Fibroblast of skin of back (primary cell): ENCODE measurements around the gene SLC2A4RG. TPM values are rescaled to one million over a fixed set of nuclear protein-coding genes. Genes with fewer than 3 reads are reported as not detected.
A peak's percentile ranks its signal among the peaks of the same experiment; 100 is the strongest.

Source experiments
- DNase-seq: peaks from one replicate; pipeline ENCODE4 v3.0.0-alpha.2; 2013
- polyA plus RNA-seq, 2 experiments: library from polyadenylated mRNA; unstranded; fragments of 120-200 nt; gene quantifications; one replicate each; pipeline ENCODE4 v1.2.1, GENCODE V29; 2013; ENCODE audit not compliant: insufficient read length in 2 of 2

SLC2A4RG gene, protein sequence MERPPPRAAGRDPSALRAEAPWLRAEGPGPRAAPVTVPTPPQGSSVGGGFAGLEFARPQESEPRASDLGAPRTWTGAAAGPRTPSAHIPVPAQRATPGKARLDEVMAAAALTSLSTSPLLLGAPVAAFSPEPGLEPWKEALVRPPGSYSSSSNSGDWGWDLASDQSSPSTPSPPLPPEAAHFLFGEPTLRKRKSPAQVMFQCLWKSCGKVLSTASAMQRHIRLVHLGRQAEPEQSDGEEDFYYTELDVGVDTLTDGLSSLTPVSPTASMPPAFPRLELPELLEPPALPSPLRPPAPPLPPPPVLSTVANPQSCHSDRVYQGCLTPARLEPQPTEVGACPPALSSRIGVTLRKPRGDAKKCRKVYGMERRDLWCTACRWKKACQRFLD
- polyA plus RNA-seq (2013, experiment 1 of 2; ENCODE audit: insufficient read length) = 77.9 TPM
- polyA plus RNA-seq (2013, experiment 2 of 2; ENCODE audit: insufficient read length) = 93.3 TPM

DNA sequence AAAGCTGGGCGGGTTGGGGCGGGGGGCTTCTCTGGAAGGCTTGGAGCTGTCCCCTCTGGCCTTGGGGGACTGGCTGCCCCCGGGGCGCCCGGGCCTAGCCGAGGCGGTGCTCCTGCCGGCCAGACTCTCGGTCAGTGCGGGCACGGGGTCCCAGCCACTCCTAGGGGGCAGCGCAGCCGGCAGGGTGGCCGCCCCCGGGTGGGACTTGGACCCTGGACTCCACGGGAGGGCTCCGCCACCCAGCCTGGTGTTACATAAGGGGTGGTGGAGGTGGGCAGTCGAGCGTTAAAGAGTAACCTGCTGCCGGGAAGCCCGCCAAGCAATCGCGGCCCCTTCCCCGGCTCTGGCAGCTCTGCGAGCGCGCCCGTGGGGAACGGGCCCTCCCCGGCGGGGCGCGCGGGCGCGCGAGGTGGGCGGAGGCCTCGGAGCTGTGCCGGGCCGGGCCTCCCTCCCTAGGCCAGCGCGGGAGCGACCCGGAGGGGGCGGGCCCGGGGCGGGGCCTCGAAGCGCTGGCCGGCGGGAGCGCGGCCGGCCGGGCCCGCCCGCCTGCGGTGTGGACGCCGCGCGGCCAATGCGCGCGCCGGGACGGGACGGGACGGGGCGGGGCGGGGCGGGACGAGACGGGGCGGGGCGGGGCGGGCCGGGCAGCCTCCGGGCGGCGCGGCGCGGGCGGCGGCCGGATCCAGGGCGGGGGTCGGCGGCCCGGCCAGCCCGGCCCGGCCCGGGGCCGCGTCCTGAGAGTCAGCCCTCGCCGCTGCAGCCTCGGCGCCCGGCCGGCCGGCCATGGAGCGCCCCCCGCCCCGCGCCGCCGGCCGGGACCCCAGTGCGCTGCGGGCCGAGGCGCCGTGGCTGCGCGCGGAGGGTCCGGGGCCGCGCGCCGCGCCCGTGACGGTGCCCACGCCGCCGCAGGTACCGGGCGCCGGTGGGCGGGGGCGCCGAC, at the start of gene SLC2A4RG:
Gene SLC2A4RG (plus strand): TSS at position 647 of the 940 bp plus-strand sequence. CDS start 137 bp downstream, at position 784.
- peak; percentile 82 for DNase-seq

DNA sequence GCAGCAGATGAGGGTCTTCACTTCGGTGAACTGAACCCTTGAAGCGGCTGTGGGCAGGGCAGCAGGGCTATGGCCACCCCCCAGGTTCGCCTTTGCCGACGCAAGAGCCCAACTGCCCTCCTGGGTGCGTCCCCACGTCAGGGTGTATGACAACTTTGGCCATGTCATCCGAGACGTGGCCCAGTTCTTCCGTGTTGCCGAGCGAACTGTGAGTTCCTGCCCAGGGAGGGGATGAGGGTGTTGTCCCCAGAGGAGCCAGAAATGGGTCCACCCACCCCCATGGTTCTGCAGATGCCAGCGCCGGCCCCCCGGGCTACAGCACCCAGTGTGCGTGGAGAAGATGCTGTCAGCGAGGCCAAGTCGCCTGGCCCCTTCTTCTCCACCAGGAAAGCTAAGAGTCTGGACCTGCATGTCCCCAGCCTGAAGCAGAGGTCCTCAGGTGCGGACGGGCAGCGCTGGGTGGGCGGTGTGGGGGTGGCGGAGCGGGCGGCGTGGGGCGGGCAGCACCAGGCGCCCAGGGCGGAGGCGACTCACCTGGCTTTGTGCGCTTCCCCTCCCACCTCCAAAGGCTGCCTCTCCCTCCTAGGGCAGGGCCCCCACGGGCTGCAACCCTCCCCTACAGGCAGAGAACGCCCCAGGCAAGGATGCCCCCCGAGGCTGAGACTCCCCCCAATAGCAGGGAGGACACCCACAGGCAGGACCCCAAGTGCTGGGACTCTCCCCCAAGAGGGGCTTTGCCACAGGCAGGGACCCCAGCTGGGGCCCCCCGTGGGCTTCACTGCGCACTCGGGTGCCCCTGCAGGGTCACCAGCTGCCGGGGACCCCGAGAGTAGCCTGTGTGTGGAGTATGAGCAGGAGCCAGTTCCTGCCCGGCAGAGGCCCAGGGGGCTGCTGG, 49.3 kb upstream of the SLC2A4RG start:
- no peak for DNase-seq

DNA sequence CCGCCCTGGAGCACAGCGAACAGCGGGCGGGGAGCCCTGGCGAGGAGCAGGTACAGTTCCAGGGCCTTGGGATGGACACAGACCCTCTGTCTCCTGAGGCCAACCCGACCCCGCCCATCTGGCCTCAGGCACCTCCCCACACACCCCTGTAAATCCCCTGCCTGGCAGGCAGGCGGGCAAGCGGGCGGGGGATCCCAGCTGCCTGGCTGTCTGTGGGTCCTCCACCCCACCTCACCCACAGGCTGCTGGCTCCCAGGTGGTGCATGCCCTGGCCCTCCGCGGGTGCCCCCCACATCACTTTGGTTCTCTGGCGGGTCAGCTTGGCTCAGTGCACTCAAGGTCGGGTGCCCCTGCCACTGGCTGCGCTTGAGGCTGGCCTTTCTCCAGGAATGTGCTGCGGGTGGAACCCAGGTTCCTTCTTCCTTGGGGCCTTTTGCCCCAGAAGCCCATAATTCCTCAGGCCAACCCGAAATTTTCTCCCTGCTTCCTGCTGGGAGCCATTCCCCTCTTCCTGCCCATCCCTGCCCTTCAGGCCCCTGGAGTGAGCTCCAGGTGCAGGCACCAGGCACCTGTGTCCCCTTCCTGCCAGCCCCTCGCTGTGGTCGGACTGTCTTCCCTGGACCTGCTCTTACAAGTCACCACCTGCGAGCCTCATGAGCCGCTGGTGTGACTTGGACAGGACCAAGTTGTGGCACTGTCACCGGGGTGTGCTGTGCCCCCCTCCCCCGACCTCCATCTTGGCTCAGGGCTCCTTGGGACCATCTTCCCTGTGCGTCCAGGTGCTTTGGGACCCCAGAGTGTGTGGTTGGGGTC, 48.5 kb upstream of the SLC2A4RG start:
- DNase-seq = no peak

DNA sequence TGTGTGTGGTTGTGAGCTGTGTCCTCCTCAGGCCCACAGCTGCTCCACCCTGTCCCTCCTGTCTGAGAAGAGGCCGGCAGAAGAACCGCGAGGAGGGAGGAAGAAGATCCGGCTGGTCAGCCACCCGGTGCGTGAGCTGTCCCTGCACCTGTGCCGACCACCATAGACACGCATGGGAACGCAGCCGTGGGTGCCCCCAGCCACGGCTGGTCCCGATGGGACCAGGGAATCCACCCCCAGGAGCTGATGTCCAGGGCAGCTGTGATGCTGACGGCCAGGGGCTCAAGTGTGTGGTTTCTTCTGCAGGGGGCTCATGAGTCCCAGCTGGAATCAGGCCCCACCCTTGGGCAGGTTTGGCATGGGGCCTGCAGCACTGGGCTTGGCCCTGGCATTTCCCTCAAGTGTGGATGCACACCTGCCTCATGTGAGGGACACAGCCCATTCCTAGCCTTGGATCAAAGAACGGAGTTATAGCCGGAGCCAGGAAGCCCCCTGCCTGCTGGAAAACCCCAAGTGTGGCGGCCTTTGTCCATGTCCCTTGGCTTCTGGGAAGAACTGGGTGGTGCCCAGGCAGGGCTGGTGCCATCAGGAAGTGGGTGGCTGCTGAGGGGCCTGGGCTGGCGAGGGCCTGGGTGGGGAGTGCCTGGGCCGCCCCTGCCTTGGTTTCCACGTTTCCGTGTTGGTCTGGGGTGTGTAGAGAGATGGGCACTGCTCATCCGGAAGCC, 47.7 kb upstream of the SLC2A4RG start:
- no peak for DNase-seq

DNA sequence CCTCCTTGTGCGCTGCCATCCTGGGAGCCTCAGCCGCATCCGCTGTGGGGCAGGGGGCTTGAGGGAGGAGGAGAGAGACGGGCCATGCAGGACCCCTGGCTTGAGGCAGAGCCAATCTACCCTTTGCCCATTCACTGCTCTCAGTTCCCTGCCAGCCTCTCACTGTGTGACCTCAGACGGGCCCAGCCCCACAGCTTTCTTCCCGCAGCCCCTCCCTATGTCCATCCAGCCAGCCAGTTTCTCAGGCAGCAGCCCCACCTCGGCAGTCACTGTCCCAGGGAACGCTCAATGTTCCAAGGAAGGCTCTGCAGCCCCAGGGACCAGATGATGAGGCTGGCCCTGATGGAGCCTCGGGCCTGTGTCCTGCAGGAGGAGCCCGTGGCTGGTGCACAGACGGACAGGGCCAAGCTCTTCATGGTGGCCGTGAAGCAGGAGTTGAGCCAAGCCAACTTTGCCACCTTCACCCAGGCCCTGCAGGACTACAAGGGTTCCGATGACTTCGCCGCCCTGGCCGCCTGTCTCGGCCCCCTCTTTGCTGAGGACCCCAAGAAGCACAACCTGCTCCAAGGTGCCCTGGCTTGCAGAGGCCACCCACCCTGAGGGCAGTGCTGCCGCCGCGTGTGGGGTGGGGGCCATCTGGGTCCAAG, 47.0 kb upstream of the SLC2A4RG start:
- DNase-seq = peak; percentile 28

DNA sequence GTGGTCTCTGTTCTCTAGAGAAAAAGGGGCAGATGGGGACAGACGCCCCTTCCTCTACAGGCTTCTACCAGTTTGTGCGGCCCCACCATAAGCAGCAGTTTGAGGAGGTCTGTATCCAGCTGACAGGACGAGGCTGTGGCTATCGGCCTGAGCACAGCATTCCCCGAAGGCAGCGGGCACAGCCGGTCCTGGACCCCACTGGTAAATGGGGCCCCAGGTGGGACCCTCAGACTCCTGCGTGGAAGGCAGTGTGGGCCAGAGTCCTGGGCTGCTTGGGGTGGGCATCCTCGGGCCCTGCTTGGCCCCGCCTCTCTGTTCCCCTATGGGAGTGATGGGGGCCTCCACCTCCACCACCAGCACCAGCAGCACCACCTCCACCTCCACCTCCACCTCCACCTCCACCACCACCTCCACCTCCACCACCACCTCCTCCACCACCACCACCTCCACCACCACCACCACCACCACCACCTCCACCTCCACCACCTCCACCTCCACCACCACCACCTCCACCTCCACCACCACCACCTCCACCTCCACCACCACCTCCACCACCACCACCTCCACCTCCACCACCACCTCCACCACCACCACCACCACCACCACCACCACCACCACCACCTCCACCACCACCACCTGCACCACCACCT, 46.4 kb upstream of the SLC2A4RG start:
- DNase-seq = no peak

DNA sequence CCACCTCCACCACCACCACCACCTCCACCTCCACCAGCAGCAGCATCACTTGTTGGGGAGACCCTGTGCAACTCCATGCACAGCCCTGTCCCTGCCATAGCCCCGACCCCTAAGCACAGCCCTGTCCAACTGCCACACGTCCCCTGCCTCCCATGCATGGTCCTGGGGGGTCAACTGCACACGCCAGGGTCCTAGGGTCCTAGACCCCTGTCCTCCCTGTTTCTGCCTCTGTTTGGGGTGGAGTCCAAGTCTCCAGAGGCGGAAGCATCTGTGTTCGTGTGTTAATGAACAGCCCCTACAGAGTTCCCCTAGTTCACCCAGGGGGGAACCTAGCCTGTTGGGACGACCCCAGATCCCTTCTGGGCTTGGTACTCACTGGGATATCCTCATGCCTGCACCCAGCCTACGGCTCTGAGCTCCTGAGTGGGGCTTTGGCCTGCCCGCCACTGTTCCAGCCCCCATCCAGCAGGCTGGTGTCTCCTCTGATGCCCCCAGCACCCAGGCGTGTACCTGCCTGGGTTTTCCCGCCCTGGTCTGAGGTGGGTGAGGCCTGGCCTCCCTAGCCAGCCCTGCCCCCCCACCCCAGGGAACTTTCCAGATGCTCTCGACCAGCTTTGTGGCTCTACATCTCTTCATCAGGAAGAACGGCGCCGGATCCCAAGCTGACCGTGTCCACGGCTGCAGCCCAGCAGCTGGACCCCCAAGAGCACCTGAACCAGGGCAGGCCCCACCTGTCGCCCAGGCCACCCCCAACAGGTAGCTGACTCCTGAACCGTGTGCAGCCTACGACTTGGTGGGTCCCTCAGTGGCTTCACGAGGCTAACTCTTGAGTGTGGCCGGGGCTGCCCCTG, 45.6 kb upstream of the SLC2A4RG start:
- DNase-seq = no peak

DNA sequence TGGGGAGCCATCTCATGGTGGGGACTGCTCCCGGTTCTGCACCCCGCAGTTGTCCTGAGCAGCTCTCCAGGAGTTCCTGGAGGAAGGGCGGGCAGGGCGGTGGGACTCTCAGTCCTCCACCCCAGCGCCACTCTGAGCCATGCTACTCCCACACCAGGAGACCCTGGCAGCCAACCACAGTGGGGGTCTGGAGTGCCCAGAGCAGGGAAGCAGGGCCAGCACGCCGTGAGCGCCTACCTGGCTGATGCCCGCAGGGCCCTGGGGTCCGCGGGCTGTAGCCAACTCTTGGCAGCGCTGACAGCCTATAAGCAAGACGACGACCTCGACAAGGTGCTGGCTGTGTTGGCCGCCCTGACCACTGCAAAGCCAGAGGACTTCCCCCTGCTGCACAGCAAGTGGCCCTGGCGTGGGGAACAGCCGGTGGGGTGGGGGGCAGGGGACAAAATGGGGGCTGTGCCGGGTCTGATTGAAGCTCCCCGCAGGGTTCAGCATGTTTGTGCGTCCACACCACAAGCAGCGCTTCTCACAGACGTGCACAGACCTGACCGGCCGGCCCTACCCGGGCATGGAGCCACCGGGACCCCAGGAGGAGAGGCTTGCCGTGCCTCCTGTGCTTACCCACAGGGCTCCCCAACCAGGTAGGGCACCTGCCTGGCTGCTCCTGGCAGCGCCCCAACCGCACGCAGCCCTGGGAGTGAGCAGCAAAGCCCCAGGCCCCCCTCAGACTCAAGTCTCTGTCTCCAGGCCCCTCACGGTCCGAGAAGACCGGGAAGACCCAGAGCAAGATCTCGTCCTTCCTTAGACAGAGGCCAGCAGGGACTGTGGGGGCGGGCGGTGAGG, 44.8 kb upstream of the SLC2A4RG start:
- no peak for DNase-seq

DNA sequence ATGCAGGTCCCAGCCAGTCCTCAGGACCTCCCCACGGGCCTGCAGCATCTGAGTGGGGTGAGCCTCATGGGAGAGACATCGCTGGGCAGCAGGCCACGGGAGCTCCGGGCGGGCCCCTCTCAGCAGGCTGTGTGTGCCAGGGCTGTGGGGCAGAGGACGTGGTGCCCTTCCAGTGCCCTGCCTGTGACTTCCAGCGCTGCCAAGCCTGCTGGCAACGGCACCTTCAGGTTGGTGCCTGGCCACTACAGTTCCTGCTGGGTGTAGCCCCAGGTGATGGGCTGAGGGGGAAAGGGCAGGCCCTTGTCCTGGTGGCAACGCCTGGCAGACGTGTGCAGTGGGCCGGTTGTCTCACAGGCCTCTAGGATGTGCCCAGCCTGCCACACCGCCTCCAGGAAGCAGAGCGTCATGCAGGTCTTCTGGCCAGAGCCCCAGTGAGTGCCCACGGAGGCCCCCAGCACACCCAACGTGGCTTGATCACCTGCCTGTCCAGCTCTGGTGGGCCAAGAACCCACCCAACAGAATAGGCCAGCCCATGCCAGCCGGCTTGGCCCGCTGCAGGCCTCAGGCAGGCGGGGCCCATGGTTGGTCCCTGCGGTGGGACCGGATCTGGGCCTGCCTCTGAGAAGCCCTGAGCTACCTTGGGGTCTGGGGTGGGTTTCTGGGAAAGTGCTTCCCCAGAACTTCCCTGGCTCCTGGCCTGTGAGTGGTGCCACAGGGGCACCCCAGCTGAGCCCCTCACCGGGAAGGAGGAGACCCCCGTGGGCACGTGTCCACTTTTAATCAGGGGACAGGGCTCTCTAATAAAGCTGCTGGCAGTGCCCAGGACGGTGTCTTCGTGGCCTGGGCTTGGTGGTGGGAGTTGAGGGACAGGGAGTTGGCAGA, 43.9 kb upstream of the SLC2A4RG start:
- no peak for DNase-seq

DNA sequence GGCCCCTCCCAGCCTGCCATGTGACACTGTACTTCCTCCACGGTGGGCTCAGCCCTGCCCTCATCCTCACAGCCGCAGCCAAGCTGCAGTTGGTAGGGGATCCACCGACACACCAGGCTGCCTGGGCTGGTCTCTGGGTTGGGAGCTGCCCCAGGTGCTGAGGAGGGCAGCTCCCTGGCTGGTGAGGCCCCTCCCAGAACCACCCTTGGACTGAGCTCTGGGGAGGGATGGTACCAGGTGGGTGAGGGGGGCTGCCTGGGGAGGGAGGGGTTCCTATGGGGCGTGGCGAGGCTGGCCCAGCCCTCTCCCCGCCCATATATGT, 43.3 kb upstream of the SLC2A4RG start:
- no peak for DNase-seq

DNA sequence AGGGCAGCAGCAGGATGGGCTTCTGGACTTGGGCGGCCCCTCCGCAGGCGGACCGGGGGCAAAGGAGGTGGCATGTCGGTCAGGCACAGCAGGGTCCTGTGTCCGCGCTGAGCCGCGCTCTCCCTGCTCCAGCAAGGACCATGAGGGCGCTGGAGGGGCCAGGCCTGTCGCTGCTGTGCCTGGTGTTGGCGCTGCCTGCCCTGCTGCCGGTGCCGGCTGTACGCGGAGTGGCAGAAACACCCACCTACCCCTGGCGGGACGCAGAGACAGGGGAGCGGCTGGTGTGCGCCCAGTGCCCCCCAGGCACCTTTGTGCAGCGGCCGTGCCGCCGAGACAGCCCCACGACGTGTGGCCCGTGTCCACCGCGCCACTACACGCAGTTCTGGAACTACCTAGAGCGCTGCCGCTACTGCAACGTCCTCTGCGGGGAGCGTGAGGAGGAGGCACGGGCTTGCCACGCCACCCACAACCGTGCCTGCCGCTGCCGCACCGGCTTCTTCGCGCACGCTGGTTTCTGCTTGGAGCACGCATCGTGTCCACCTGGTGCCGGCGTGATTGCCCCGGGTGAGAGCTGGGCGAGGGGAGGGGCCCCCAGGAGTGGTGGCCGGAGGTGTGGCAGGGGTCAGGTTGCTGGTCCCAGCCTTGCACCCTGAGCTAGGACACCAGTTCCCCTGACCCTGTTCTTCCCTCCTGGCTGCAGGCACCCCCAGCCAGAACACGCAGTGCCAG, 42.8 kb upstream of the SLC2A4RG start, which contains the start of gene TNFRSF6B:
Gene TNFRSF6B (plus strand): TSS at position 25 of the 729 bp plus-strand sequence. CDS start 116 bp downstream, at position 141.
- no peak for DNase-seq

DNA sequence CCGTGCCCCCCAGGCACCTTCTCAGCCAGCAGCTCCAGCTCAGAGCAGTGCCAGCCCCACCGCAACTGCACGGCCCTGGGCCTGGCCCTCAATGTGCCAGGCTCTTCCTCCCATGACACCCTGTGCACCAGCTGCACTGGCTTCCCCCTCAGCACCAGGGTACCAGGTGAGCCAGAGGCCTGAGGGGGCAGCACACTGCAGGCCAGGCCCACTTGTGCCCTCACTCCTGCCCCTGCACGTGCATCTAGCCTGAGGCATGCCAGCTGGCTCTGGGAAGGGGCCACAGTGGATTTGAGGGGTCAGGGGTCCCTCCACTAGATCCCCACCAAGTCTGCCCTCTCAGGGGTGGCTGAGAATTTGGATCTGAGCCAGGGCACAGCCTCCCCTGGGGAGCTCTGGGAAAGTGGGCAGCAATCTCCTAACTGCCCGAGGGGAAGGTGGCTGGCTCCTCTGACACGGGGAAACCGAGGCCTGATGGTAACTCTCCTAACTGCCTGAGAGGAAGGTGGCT, 42.2 kb upstream of the SLC2A4RG start:
- no peak for DNase-seq

DNA sequence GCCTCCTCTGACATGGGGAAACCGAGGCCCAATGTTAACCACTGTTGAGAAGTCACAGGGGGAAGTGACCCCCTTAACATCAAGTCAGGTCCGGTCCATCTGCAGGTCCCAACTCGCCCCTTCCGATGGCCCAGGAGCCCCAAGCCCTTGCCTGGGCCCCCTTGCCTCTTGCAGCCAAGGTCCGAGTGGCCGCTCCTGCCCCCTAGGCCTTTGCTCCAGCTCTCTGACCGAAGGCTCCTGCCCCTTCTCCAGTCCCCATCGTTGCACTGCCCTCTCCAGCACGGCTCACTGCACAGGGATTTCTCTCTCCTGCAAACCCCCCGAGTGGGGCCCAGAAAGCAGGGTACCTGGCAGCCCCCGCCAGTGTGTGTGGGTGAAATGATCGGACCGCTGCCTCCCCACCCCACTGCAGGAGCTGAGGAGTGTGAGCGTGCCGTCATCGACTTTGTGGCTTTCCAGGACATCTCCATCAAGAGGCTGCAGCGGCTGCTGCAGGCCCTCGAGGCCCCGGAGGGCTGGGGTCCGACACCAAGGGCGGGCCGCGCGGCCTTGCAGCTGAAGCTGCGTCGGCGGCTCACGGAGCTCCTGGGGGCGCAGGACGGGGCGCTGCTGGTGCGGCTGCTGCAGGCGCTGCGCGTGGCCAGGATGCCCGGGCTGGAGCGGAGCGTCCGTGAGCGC, 41.6 kb upstream of the SLC2A4RG start:
- no peak for DNase-seq

DNA sequence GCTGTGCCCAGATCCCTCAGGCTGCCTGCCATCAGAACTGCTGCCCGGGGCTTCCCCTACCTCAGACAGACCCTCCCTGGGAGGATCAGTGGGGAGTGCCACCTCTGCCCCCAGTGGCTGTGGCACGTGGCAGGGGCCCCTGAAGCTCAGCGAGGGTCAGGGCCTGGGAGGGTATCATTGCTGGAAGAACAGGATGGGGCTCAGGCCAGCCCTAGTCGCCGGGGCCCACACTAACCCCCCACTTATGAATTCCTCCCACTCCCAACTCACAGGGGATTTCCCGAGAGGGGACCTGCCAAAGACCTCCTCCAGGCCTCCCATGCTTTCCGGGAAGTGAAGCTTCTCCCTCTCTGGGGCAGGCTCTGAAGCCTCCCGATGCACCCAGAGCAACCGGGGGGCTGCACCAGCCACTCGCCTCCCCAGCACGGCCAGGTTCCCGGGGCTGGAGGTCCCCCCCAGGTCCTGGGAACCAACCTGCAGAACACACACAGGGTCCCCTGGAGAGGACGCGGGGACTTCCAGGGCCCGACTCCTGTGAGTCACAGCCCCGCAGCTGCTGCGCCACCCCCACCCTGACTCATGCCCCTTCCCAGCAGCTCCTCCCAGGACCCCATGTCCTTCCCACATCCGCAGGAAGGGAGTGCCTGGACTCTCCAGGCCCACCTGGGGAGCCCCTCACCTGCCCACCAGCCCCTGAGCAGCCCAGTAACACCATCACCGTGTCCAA, 40.7 kb upstream of the SLC2A4RG start:
- DNase-seq = peak; percentile 89
